GM19438 (cell line): Measurements from ENCODE around the gene LZTS3.
"Not testable (repeated sequence)": the region's sequence is repeated elsewhere in the genome, so short reads cannot be mapped to it uniquely, and the experiment has no call there.

Experiments used
- ATAC-seq: cut with Tn5 transposase; IDR thresholded peaks from one replicate; pipeline ENCODE4 v1.9.1; 2021; ENCODE audit warnings: low read depth; ENCODE audit not compliant: unreplicated experiment

The LZTS3 gene

GRCh38 chr20:3193806-3194616, 20.7 kb upstream of the LZTS3 start:
- ATAC-seq, result no peak

GRCh38 chr20:3192226-3193015, 19.1 kb upstream of the LZTS3 start:
- no peak for ATAC-seq

- no peak for ATAC-seq
These were observed 17.3 kb upstream of the LZTS3 start for GRCh38 chr20:3190681-3191111.

- no peak for ATAC-seq
These were observed 16.3 kb upstream of the LZTS3 start for GRCh38 chr20:3189561-3190131.

DNA sequence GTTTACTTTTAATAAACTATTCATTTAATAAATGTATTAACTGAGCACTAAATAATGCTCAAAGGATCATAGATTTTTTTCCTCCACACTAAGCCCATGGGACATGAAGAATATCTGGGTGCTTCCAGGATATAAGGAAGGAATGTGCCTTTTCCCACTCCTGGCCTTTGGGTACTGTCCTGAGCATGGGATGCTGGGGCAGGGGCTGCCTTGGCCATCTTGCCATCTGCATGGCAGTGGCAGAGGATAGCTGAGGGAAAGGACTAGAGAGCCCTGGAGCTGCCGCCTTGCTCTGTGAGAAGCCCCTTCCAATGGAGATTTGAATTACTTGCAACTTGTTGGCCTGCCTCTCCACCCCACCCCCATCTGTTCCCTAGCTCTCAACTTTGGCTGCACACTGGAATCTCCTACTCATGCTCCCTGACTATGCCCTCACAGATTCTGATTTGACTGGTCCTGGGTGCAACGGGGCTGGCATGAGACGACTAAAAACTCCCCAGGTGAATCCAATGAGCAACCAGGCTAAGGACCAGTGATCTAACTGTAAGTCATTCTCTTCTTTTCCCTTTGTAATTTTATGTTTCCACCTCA, 15.6 kb upstream of the LZTS3 start:
- ATAC-seq, result no peak

DNA sequence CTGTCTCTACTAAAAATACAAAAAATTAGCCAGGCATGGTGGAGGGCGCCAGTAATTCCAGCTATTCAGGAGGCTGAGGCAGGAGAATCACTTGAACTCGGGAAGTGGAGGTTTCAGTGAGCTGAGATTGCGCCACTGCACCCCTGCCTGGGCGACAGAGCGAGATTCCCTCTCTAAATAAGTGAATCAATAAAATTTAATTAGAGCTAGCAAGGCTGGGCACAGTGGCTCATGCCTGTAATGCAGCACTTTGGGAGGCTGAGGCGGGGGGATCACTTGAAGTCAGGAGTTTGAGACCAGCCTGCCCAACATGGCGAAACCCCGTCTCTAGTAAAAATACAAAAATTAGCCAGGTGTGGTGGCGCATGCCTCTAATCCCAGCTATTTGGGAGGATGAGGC, 14.5 kb upstream of the LZTS3 start:
- not testable (repeated sequence) for ATAC-seq

GRCh38 chr20:3183896-3184612, 10.7 kb upstream of the LZTS3 start:
- ATAC-seq, result no peak

- not testable (repeated sequence) for ATAC-seq
These were observed 9.1 kb upstream of the LZTS3 start for GRCh38 chr20:3182429-3182828.

GRCh38 chr20:3181270-3181669, 7.9 kb upstream of the LZTS3 start:
- no peak for ATAC-seq

GRCh38 chr20:3180319-3180718, 7.0 kb upstream of the LZTS3 start:
- ATAC-seq, result no peak

GRCh38 chr20:3177746-3178485, 4.6 kb upstream of the LZTS3 start:
- ATAC-seq, result no peak

DNA sequence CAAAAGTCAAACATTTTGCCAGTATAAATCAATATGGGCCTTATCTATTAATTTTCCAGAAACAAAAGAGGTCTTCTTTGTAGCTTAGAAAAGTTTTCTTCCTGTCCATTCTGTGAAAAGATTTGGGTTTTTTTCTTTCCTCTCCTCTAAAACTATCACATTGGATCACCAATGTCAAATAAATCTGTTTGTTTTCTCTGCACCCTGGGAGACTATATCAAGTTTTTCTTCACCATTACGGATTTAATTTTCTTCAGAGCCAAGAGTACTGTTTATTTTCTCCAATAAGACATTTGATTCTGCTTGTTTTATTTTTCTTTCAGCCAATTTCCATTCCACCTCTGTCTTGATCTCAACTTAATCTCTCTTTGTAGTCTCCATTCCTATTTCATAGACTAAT, 1.9 kb upstream of the LZTS3 start:
- no peak for ATAC-seq

GRCh38 chr20:3174442-3175261, 1.3 kb upstream of the LZTS3 start:
- ATAC-seq, result no peak

GRCh38 chr20:3173610-3174441, 477 bp upstream of the LZTS3 start:
- peak; percentile 86 for ATAC-seq

- no peak for ATAC-seq
These were observed 1.0 kb downstream of the LZTS3 start for GRCh38 chr20:3172126-3172932.

DNA sequence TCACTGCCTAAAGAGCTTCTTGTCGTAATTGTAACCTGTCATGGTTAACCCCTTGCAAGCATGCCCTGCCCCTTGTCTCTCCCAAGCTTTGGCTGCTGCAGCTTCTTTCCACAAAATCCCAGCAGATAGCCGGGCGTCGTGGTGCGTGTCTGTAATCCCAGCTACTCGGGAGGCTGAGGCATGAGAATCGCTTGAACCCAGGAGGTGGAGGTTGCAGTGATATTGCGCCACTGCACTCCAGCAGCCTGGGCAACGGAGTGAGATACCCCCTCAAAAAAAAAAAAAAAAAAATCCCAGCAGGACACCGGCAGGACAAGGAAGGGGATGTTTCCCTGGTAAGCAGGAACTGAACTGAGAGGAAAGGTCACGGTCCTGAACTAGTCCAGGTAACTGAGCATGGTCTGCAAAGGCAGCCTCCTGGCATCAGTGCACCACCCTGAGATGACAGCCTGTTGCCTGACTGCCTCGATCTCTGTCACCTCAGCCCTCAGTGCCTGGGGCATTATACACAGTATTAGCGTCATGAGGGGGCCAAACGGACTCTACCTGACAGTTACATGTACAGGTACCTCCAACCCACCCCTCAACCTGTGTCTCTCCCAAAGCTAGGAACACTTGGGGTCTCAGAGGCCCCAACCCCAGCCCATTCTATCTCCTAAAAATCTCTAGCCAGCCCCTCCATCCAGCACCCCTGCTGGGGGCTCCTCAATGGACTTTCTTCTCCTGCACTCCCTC, 1.8 kb downstream of the LZTS3 start:
- no peak for ATAC-seq
